B cell (primary cell): Measurements from ENCODE around the gene EPHA2. TPM values are rescaled to one million over a fixed set of nuclear protein-coding genes. Genes with fewer than 3 reads are reported as not detected.

Experiments
- ATAC-seq: fragments of 200-7000 bp; cut with Tn5 transposase; one replicate; pipeline ENCODE4 v1.10.0; 2021; ENCODE audit warnings: low read depth, mild to moderate bottlenecking, moderate number of reproducible peaks, moderate library complexity
- CTCF ChIA-PET: fragments of 350-600 bp; sonication (Branson Sonifier 250); formaldehyde crosslinking; loops from one replicate; lab custom pipeline; 2021; ENCODE audit warnings: antibody characterized with exemption, inconsistent platforms; lab: Charles Lee
- POLR2A ChIA-PET: fragments of 350-600 bp; sonication (Branson Sonifier 250); formaldehyde crosslinking; loops from one replicate; lab custom pipeline; 2021; ENCODE audit warnings: antibody characterized with exemption; lab: Charles Lee
- DNase-seq: peaks from one replicate; pipeline ENCODE4 v3.0.0; 2013
- H2AFZ ChIP-seq: 2 replicates; pipeline ENCODE4 v1.6.1; 2012; ENCODE audit warnings: mild to moderate bottlenecking, low read depth, low read length; ENCODE audit not compliant: insufficient read depth, poor library complexity, severe bottlenecking
- H3K27ac ChIP-seq, 2 donors: 1 replicate in 1 of 2; 2 replicates in 1 of 2; pipeline ENCODE4 v1.5.1; 2012 to 2013; ENCODE audit warnings: low read length in 2 of 2, mild to moderate bottlenecking in 2 of 2, moderate library complexity in 1 of 2
- H3K27me3 ChIP-seq, 4 experiments: fragments of 200-600 bp in 1 of 4; sonication (generic) in 1 of 4; replicated peaks in 1 of 4; 1 replicate in 2 of 4; 2 replicates in 2 of 4; pipeline versions ENCODE4 v1.6.1 to v1.7.0; 2013 to 2016; ENCODE audit warnings: low read length in 3 of 4, mild to moderate bottlenecking in 2 of 4, mixed read lengths in 1 of 4, moderate library complexity in 1 of 4; ENCODE audit not compliant: insufficient read depth in 4 of 4, control insufficient read depth in 3 of 4; ENCODE audit errors: control extremely low read depth in 1 of 4
- H3K36me3 ChIP-seq, 2 experiments: replicated peaks in 1 of 2; 1 replicate in 1 of 2; 2 replicates in 1 of 2; pipeline versions ENCODE4 v1.6.1 to v1.7.1; 2013; ENCODE audit warnings: low read length in 1 of 2; ENCODE audit not compliant: insufficient read depth in 2 of 2, control insufficient read depth in 1 of 2; ENCODE audit errors: control extremely low read depth in 1 of 2, extremely low read depth in 1 of 2
- H3K4me1 ChIP-seq, 2 donors: fragments of 200-600 bp in 1 of 2; sonication (generic) in 1 of 2; 1 replicate in 1 of 2; 2 replicates in 1 of 2; pipeline versions ENCODE4 v1.5.1 to v1.6.1; 2013 to 2017; ENCODE audit warnings: low read length in 2 of 2; ENCODE audit not compliant: control insufficient read depth in 2 of 2, insufficient read depth in 2 of 2
- H3K4me2 ChIP-seq: replicated peaks from 2 replicates; pipeline ENCODE3; 2012; ENCODE audit warnings: mild to moderate bottlenecking, low read depth, low read length; ENCODE audit not compliant: poor library complexity, severe bottlenecking
- H3K4me3 ChIP-seq, 5 experiments: fragments of 200-600 bp in 1 of 5; sonication (generic) in 1 of 5; 1 replicate in 3 of 5; 2 replicates in 2 of 5; pipeline versions ENCODE4 v1.5.1 to v1.7.0; 2011 to 2016; ENCODE audit warnings: low read length in 4 of 5, mild to moderate bottlenecking in 4 of 5, low read depth in 2 of 5, control low read depth in 1 of 5, moderate library complexity in 1 of 5; ENCODE audit not compliant: insufficient read depth in 1 of 5; ENCODE audit errors: control extremely low read depth in 1 of 5, extremely low read depth in 1 of 5
- H3K79me2 ChIP-seq: fragments of 200-600 bp; sonication (generic); one replicate; pipeline ENCODE4 v1.6.0; 2016; ENCODE audit warnings: low read length; ENCODE audit not compliant: control insufficient read depth, insufficient read depth
- H3K9ac ChIP-seq: fragments of 200-600 bp; sonication (generic); 2 replicates; pipeline ENCODE4 v1.6.1; 2017; ENCODE audit warnings: mild to moderate bottlenecking, low read length, moderate library complexity
- H3K9me3 ChIP-seq, 3 donors: one replicate each; pipeline versions ENCODE4 v1.6.1 to v1.7.1; 2013; ENCODE audit warnings: low read length in 2 of 3; ENCODE audit not compliant: control insufficient read depth in 2 of 3, insufficient read depth in 1 of 3; ENCODE audit errors: control extremely low read depth in 1 of 3
- H4K20me1 ChIP-seq: 2 replicates; pipeline ENCODE4 v1.6.0; 2012; ENCODE audit warnings: mild to moderate bottlenecking, low read length; ENCODE audit not compliant: insufficient read depth, control insufficient read depth, poor library complexity, severe bottlenecking
- H3K27ac Mint-ChIP-seq: one replicate; pipeline ENCODE4 v1.8.0; 2021; ENCODE audit warnings: mixed read lengths
- H3K27me3 Mint-ChIP-seq: one replicate; pipeline ENCODE4 v1.8.0; 2021; ENCODE audit warnings: mixed read lengths
- H3K4me1 Mint-ChIP-seq: one replicate; pipeline ENCODE4 v1.8.0; 2021; ENCODE audit warnings: mixed read lengths
- H3K4me3 Mint-ChIP-seq: one replicate; pipeline ENCODE4 v1.8.0; 2021; ENCODE audit warnings: mixed read lengths
- H3K9me3 Mint-ChIP-seq: one replicate; pipeline ENCODE4 v1.8.0; 2022; ENCODE audit warnings: mixed read lengths; ENCODE audit not compliant: insufficient read depth
- CTCF ChIP-seq: fragments of 200-600 bp; IDR thresholded peaks from one replicate; pipeline ENCODE4 v1.8.0; 2022; ENCODE audit warnings: antibody characterized with exemption, mild to moderate bottlenecking
- EZH2 ChIP-seq: IDR thresholded peaks from 2 replicates; pipeline ENCODE4 v1.6.1; 2012; ENCODE audit warnings: borderline replicate concordance, low read depth, mild to moderate bottlenecking, moderate library complexity, low read length; ENCODE audit not compliant: insufficient read depth, poor library complexity, severe bottlenecking
- WGBS: methylation state at CpG from one replicate; pipeline ENCODE4 v1.1.5; 2013; ENCODE audit warnings: missing lambda C conversion rate; ENCODE audit not compliant: insufficient coverage; 5-methylcytosine and 5-hydroxymethylcytosine counted together
- intact Hi-C: fragments of 100-400 bp; cut with micrococcal nuclease; formaldehyde crosslinking; loops from one replicate; pipeline ENCODE4 v1.10.0; 2022
- polyA plus RNA-seq: library from polyadenylated mRNA; depleted of rRNA; stranded (reverse); fragments of >200 nt; gene quantifications from 2 replicates; pipeline ENCODE4 v1.2.3, GENCODE V29; 2012
- total RNA-seq, 2 donors: library from RNA; stranded (reverse); fragments of 120-200 nt in 1 of 2; gene quantifications; 1 replicate in 1 of 2; 2 replicates in 1 of 2; pipeline versions ENCODE4 v1.2.3 to v1.2.4, GENCODE V29; 2013 to 2022

Gene EPHA2
- total and polyA plus RNA-seq, 2 donors (not counting 1 experiment from before 2014, with no cell fraction given), result 0.12 TPM; not detected in 1

- TF ChIP-seq EZH2, result no peak
- TF ChIP-seq CTCF, result no peak
Observed at GRCh38 chr1:16183765-16184556, 28.1 kb upstream of the EPHA2 start.

DNA sequence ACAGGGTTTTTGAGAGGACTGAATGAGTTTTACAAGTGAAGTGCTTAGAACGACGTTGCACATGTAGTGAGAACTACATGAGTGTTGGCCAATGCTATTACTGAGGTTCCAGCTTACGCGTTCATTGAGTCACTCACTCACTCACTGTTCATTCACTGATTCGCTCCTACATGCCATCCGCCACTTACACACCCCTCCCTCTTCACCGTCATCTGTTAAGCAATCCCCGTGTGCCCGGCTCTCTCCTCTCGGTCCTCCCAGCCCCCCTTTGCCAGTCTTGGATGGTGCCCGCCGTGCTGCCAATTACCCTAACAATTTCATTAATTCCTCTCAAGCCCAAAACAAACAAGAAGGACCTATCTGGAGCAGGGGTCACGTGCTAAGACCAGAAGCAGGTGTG lies 27.3 kb upstream of the EPHA2 start:
- Histone ChIP-seq H3K36me3 (no peaks in the 10 kb centered on the region), H3K4me3 (no peak overlapping the region), H4K20me1 (no peaks in the 10 kb centered on the region), H3K9ac (no peak overlapping the region), H3K27me3 (peaks cover 0 to 9% (median under 1%) of the 10 kb centered on the region in 4 experiments), H3K27ac (no peak overlapping the region), H3K79me2 (no peaks in the 10 kb centered on the region), H3K9me3 (no peaks in the 10 kb centered on the region), H3K4me2 (no peak overlapping the region), H3K4me1 (peaks cover 5 to 7% of the 10 kb centered on the region in 2 donors), H2AFZ (no peak overlapping the region)
- peaks cover 2% of the 10 kb centered on the region for H3K4me1 Mint-ChIP-seq
- H3K4me3 Mint-ChIP-seq, result no peak overlapping the region
- H3K27me3 Mint-ChIP-seq, result peaks cover 18% of the 10 kb centered on the region
- WGBS, result 90% methylated on average over 13 of the region's 13 CpGs
- no peaks in the 10 kb centered on the region for H3K9me3 Mint-ChIP-seq
- no peak for ATAC-seq
- CTCF ChIA-PET, result interaction anchor here (12.1 kb wide), 1 partner anchor 103 kb away, joined by 237 read pairs; no protein-coding TSS in a partner anchor
- no peak for TF ChIP-seq CTCF
- TF ChIP-seq EZH2, result no peak
- H3K27ac Mint-ChIP-seq, result no peak overlapping the region
- intact Hi-C loops, result no loop called here
- POLR2A ChIA-PET, result no interaction called here
- no peak for DNase-seq

More at GRCh38 chr1:16183765-16184556, 28.1 kb upstream of the EPHA2 start:
- ChIA-PET POLR2A (no interaction called here), CTCF (interaction anchor here (12.1 kb wide), 1 partner anchor 104 kb away, joined by 237 read pairs; no protein-coding TSS in a partner anchor)
- Histone ChIP-seq H3K9ac (no peak overlapping the region), H3K4me1 (peaks cover 5 to 7% of the 10 kb centered on the region in 2 donors), H3K9me3 (no peaks in the 10 kb centered on the region), H3K27ac (no peak overlapping the region), H3K79me2 (no peaks in the 10 kb centered on the region), H3K4me3 (no peak overlapping the region), H4K20me1 (no peaks in the 10 kb centered on the region), H3K4me2 (no peak overlapping the region), H3K27me3 (peaks cover 0 to 16% (median 3%) of the 10 kb centered on the region in 4 experiments), H3K36me3 (no peaks in the 10 kb centered on the region), H2AFZ (no peak overlapping the region)
- Mint-ChIP-seq H3K4me1 (peaks cover 2% of the 10 kb centered on the region), H3K9me3 (no peaks in the 10 kb centered on the region), H3K27ac (no peak overlapping the region), H3K27me3 (peaks cover 17% of the 10 kb centered on the region), H3K4me3 (no peak overlapping the region)
- intact Hi-C loops, result no loop called here
- 81% methylated on average over 19 of the region's 19 CpGs for WGBS
- ATAC-seq (no peak), DNase-seq (no peak)
